CD8-positive, alpha-beta memory T cell (primary cell): ENCODE measurements around the gene RFPL4A. TPM values are rescaled to one million over a fixed set of nuclear protein-coding genes. Genes with fewer than 3 reads are reported as not detected.

Experiments
- CTCF ChIA-PET: fragments of 350-600 bp; sonication (Branson Sonifier 250); formaldehyde crosslinking; loops from one replicate; lab custom pipeline; 2021; ENCODE audit warnings: antibody characterized with exemption; lab: Charles Lee
- POLR2A ChIA-PET: fragments of 350-600 bp; sonication (Branson Sonifier 250); formaldehyde crosslinking; loops from one replicate; lab custom pipeline; 2021; ENCODE audit warnings: antibody characterized with exemption; lab: Charles Lee
- DNase-seq, 5 donors: peaks; one replicate each; pipeline versions ENCODE4 v3.0.0 to v3.0.0-alpha.2; 2020 to 2022; ENCODE audit warnings: mixed read lengths in 1 of 5
- H3K27ac ChIP-seq: one replicate; pipeline ENCODE4 v1.7.0; 2013; ENCODE audit warnings: low read depth, mild to moderate bottlenecking, low read length, moderate library complexity
- H3K27me3 ChIP-seq: 2 replicates; pipeline ENCODE4 v1.7.0; 2013; ENCODE audit warnings: low read length, mild to moderate bottlenecking; ENCODE audit not compliant: insufficient read depth, poor library complexity, severe bottlenecking
- H3K36me3 ChIP-seq: 2 replicates; pipeline ENCODE4 v1.7.0; 2013; ENCODE audit warnings: mild to moderate bottlenecking, low read length, moderate library complexity; ENCODE audit not compliant: insufficient read depth
- H3K4me1 ChIP-seq: 2 replicates; pipeline ENCODE4 v1.7.0; 2013; ENCODE audit warnings: mild to moderate bottlenecking, low read length, moderate library complexity; ENCODE audit not compliant: insufficient read depth
- H3K4me3 ChIP-seq: 2 replicates; pipeline ENCODE4 v1.7.0; 2013; ENCODE audit warnings: mild to moderate bottlenecking, low read length
- H3K9me3 ChIP-seq: 2 replicates; pipeline ENCODE4 v1.7.0; 2013; ENCODE audit warnings: mild to moderate bottlenecking, low read length
- H3K27ac Mint-ChIP-seq, 8 donors: one replicate each; pipeline ENCODE4 v1.8.0; 2020 to 2021; ENCODE audit warnings: mixed read lengths in 8 of 8, mild to moderate bottlenecking in 6 of 8, inconsistent platforms in 3 of 8, moderate library complexity in 3 of 8
- H3K27me3 Mint-ChIP-seq, 2 donors: one replicate each; pipeline ENCODE4 v1.8.0; 2020 to 2021; ENCODE audit warnings: mixed read lengths in 2 of 2, mild to moderate bottlenecking in 1 of 2, moderate library complexity in 1 of 2
- H3K36me3 Mint-ChIP-seq, 3 donors: one replicate each; pipeline ENCODE4 v1.8.0; 2020 to 2021; ENCODE audit warnings: mixed read lengths in 3 of 3, inconsistent platforms in 1 of 3, mild to moderate bottlenecking in 1 of 3
- H3K4me1 Mint-ChIP-seq, 3 donors: one replicate each; pipeline ENCODE4 v1.8.0; 2020 to 2021; ENCODE audit warnings: mixed read lengths in 3 of 3, inconsistent platforms in 1 of 3, mild to moderate bottlenecking in 1 of 3
- H3K4me3 Mint-ChIP-seq, 7 donors: one replicate each; pipeline ENCODE4 v1.8.0; 2020 to 2021; ENCODE audit warnings: mixed read lengths in 7 of 7, mild to moderate bottlenecking in 6 of 7, moderate library complexity in 4 of 7, inconsistent platforms in 2 of 7
- H3K9me3 Mint-ChIP-seq, 5 donors: one replicate each; pipeline ENCODE4 v1.8.0; 2020 to 2022; ENCODE audit warnings: mixed read lengths in 5 of 5, mild to moderate bottlenecking in 3 of 5, moderate library complexity in 2 of 5, inconsistent platforms in 1 of 5
- polyA plus RNA-seq: library from polyadenylated mRNA; unstranded; fragments of 300-500 nt; fragmentation: Illumina TruSeq; gene quantifications from one replicate; pipeline ENCODE4 v1.2.3, GENCODE V29; 2021
- total RNA-seq, 2 experiments: library from RNA; stranded (reverse); gene quantifications; one replicate each; pipeline ENCODE4 v1.2.3, GENCODE V29; 2021

The RFPL4A gene
- total and polyA plus RNA-seq, 3 experiments from 2014 or later = not detected

GRCh38 chr19:55809381-55810058 is 50.6 kb downstream of the RFPL4A start:
- Histone ChIP-seq H3K4me1 (no peaks in the 10 kb centered on the region), H3K27me3 (no peaks in the 10 kb centered on the region), H3K36me3 (no peaks in the 10 kb centered on the region), H3K27ac (no peak overlapping the region), H3K9me3 (no peaks in the 10 kb centered on the region), H3K4me3 (no peak overlapping the region)
- Mint-ChIP-seq H3K9me3 (peaks cover 0 to 17% (median 10%) of the 10 kb centered on the region in 5 donors), H3K27me3 (peaks cover 10 to 21% of the 10 kb centered on the region in 2 donors), H3K36me3 (no peaks in the 10 kb centered on the region), H3K27ac (no peak overlapping the region), H3K4me1 (peaks cover 0 to 5% (median 4%) of the 10 kb centered on the region in 3 donors), H3K4me3 (no peak overlapping the region)
- DNase-seq = peak in 3 of 5 donors; percentile 1 to 13 (median 10)
- ChIA-PET CTCF (interaction anchor here (1.4 kb wide), 1 partner anchor 177 kb away, joined by 4 read pairs; no protein-coding TSS in a partner anchor), POLR2A (no interaction called here)

GRCh38 chr19:55811340-55811739 is 52.4 kb downstream of the RFPL4A start:
- H3K4me3 ChIP-seq = no peak overlapping the region
- no peaks in the 10 kb centered on the region for H3K4me1 ChIP-seq
- Mint-ChIP-seq H3K9me3 (peaks cover 0 to 9% (median 8%) of the 10 kb centered on the region in 5 donors), H3K4me1 (peaks cover 0 to 5% (median 4%) of the 10 kb centered on the region in 3 donors), H3K36me3 (no peaks in the 10 kb centered on the region), H3K27ac (no peak overlapping the region), H3K4me3 (no peak overlapping the region), H3K27me3 (peaks cover 6 to 25% of the 10 kb centered on the region in 2 donors)
- ChIA-PET CTCF (no interaction called here), POLR2A (no interaction called here)
- H3K27ac ChIP-seq = no peak overlapping the region
- no peaks in the 10 kb centered on the region for H3K27me3 ChIP-seq
- no peaks in the 10 kb centered on the region for H3K9me3 ChIP-seq
- H3K36me3 ChIP-seq = no peaks in the 10 kb centered on the region
- DNase-seq = no peak

GRCh38 chr19:55812449-55812848 is 53.6 kb downstream of the RFPL4A start:
- Mint-ChIP-seq H3K27me3 (peaks cover 10 to 29% of the 10 kb centered on the region in 2 donors), H3K36me3 (no peaks in the 10 kb centered on the region), H3K9me3 (peaks cover 0 to 9% (median 1%) of the 10 kb centered on the region in 5 donors), H3K4me3 (no peak overlapping the region), H3K4me1 (peaks cover 0 to 5% (median 4%) of the 10 kb centered on the region in 3 donors), H3K27ac (no peak overlapping the region)
- Histone ChIP-seq H3K27ac (no peak overlapping the region), H3K9me3 (no peaks in the 10 kb centered on the region), H3K4me1 (no peaks in the 10 kb centered on the region), H3K36me3 (no peaks in the 10 kb centered on the region), H3K4me3 (no peak overlapping the region), H3K27me3 (no peaks in the 10 kb centered on the region)
- ChIA-PET POLR2A (no interaction called here), CTCF (no interaction called here)
- no peak for DNase-seq

Other genes with a start within 250 kb of the RFPL4A start
- not detected for gene SBK2, start 222.0 kb upstream of the RFPL4A start, total RNA-seq
- gene SBK2, start 222.0 kb upstream of the RFPL4A start, polyA plus RNA-seq = not detected
- not detected for gene SBK3, start 213.6 kb upstream of the RFPL4A start, total RNA-seq
- not detected for gene SBK3, start 213.6 kb upstream of the RFPL4A start, polyA plus RNA-seq
- 1 to 10 TPM; 6.0 to 6.6 TPM for gene ZNF579, start 178.2 kb upstream of the RFPL4A start, total RNA-seq
- gene ZNF579, start 178.2 kb upstream of the RFPL4A start, polyA plus RNA-seq = 0.35 TPM
- 10 to 100 TPM; 23.9 to 25.8 TPM for gene FIZ1, start 159.6 kb upstream of the RFPL4A start, total RNA-seq
- gene FIZ1, start 159.6 kb upstream of the RFPL4A start, polyA plus RNA-seq = 4.6 TPM
- gene ZNF524, start 158.8 kb upstream of the RFPL4A start, total RNA-seq = 10 to 100 TPM; 13.9 to 15.8 TPM
- gene ZNF524, start 158.8 kb upstream of the RFPL4A start, polyA plus RNA-seq = 35.9 TPM
- 10 to 100 TPM; 12.7 to 15.3 TPM for gene ZNF865, start 153.4 kb upstream of the RFPL4A start, total RNA-seq
- gene ZNF865, start 153.4 kb upstream of the RFPL4A start, polyA plus RNA-seq = 0.21 TPM
- 1 to 10 TPM; 2.6 to 2.9 TPM for gene ZNF784, start 134.5 kb upstream of the RFPL4A start, total RNA-seq
- 1.0 TPM for gene ZNF784, start 134.5 kb upstream of the RFPL4A start, polyA plus RNA-seq
- gene ZNF580, start 118.1 kb upstream of the RFPL4A start, total RNA-seq = 10 to 100 TPM; 39.6 to 41.3 TPM
- gene ZNF580, start 118.1 kb upstream of the RFPL4A start, polyA plus RNA-seq = 15.2 TPM
- 10 to 100 TPM; 32.8 to 34.4 TPM for gene ZNF581, start 115.4 kb upstream of the RFPL4A start, total RNA-seq
- 23.4 TPM for gene ZNF581, start 115.4 kb upstream of the RFPL4A start, polyA plus RNA-seq
- gene CCDC106, start 110.9 kb upstream of the RFPL4A start, total RNA-seq = 1 to 10 TPM; 2.0 to 2.2 TPM
- 0.54 TPM for gene CCDC106, start 110.9 kb upstream of the RFPL4A start, polyA plus RNA-seq
- 100 to 1,000 TPM; 374 to 386 TPM for gene U2AF2, start 104.1 kb upstream of the RFPL4A start, total RNA-seq
- 9.5 TPM for gene U2AF2, start 104.1 kb upstream of the RFPL4A start, polyA plus RNA-seq
- gene EPN1, start 83.9 kb upstream of the RFPL4A start, total RNA-seq = 10 to 100 TPM; 39.0 to 40.2 TPM
- gene EPN1, start 83.9 kb upstream of the RFPL4A start, polyA plus RNA-seq = 20.2 TPM
- not detected for gene NLRP9, start 20.7 kb upstream of the RFPL4A start, total RNA-seq
- gene NLRP9, start 20.7 kb upstream of the RFPL4A start, polyA plus RNA-seq = not detected
- not detected for gene RFPL4AL1, start 10.0 kb downstream of the RFPL4A start, total RNA-seq
- gene RFPL4AL1, start 10.0 kb downstream of the RFPL4A start, polyA plus RNA-seq = not detected
- gene NLRP11, start 72.9 kb downstream of the RFPL4A start, total RNA-seq = under 1 TPM; 0.07 to 0.11 TPM
- not detected for gene NLRP11, start 72.9 kb downstream of the RFPL4A start, polyA plus RNA-seq
- gene NLRP4, start 77.4 kb downstream of the RFPL4A start, total RNA-seq = not detected
- not detected for gene NLRP4, start 77.4 kb downstream of the RFPL4A start, polyA plus RNA-seq
- gene NLRP13, start 173.2 kb downstream of the RFPL4A start, total RNA-seq = not detected
- gene NLRP13, start 173.2 kb downstream of the RFPL4A start, polyA plus RNA-seq = not detected
- not detected for gene NLRP8, start 188.7 kb downstream of the RFPL4A start, total RNA-seq
- not detected for gene NLRP8, start 188.7 kb downstream of the RFPL4A start, polyA plus RNA-seq
- not detected for gene NLRP5, start 227.7 kb downstream of the RFPL4A start, total RNA-seq
- not detected for gene NLRP5, start 227.7 kb downstream of the RFPL4A start, polyA plus RNA-seq